ENCODE results near the gene PRKCA.

DNA sequence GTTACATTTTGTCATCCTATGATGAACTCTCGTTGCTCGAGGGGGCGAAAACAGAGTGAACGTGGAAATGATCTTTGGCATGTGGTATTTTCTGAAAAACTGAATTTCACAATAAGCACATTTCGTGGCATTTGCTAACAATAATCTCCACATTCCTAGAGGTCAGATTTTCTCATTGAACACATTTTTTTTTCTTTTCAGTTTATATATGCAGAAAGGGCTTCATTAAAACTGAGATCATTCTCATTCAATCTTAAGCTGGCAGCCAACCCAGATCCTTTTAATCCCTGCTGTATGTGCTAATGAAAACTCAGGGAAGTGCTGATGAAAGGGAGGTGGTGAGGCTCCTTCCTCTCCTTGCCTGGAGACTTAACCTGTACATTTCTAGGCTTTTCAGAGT lies 52.6 kb downstream of the PRKCA start:
- TF ChIP-seq, protein P1, sequence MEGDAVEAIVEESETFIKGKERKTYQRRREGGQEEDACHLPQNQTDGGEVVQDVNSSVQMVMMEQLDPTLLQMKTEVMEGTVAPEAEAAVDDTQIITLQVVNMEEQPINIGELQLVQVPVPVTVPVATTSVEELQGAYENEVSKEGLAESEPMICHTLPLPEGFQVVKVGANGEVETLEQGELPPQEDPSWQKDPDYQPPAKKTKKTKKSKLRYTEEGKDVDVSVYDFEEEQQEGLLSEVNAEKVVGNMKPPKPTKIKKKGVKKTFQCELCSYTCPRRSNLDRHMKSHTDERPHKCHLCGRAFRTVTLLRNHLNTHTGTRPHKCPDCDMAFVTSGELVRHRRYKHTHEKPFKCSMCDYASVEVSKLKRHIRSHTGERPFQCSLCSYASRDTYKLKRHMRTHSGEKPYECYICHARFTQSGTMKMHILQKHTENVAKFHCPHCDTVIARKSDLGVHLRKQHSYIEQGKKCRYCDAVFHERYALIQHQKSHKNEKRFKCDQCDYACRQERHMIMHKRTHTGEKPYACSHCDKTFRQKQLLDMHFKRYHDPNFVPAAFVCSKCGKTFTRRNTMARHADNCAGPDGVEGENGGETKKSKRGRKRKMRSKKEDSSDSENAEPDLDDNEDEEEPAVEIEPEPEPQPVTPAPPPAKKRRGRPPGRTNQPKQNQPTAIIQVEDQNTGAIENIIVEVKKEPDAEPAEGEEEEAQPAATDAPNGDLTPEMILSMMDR (IDR thresholded peaks at IDR 0.05; ENCODE audit: low read depth, low read length) = no peak
- TF ChIP-seq EZH2phosphoT487 (IDR thresholded peaks at IDR 0.05; ENCODE audit: low read depth) = no peak
